ENCODE data around the gene GPANK1.
"Not testable (repeated sequence)": the region's sequence is repeated elsewhere in the genome, so short reads cannot be mapped to it uniquely, and the experiment has no call there.

The GPANK1 gene

GRCh38 chr6:31664790-31665500 is at the start of gene GPANK1:
GPANK1 (minus strand) TSS chr6:31664997; CDS start chr6:31664478, 519 bp downstream.
- DNase-seq, result peak; percentile 62

- no peak for DNase-seq
Observed at GRCh38 chr6:31713991-31714684, 49.3 kb upstream of the GPANK1 start.

- DNase-seq, result no peak
Observed at GRCh38 chr6:31713465-31713864, 48.7 kb upstream of the GPANK1 start.

GRCh38 chr6:31712296-31712695 is 47.5 kb upstream of the GPANK1 start:
- no peak for DNase-seq

GRCh38 chr6:31711233-31711632 is 46.4 kb upstream of the GPANK1 start:
- no peak for DNase-seq

- DNase-seq, result no peak
Observed at GRCh38 chr6:31710523-31711219, 45.9 kb upstream of the GPANK1 start.

- DNase-seq, result not testable (repeated sequence)
Observed at GRCh38 chr6:31709157-31709556, 44.4 kb upstream of the GPANK1 start.

GRCh38 chr6:31708224-31708623 is 43.4 kb upstream of the GPANK1 start:
- DNase-seq, result no peak

GRCh38 chr6:31707701-31708100 is 42.9 kb upstream of the GPANK1 start:
- no peak for DNase-seq

- DNase-seq, result no peak
Observed at GRCh38 chr6:31706599-31706998, 41.8 kb upstream of the GPANK1 start, which contains the start of gene LY6G6F. LY6G6F (plus strand) TSS chr6:31706866; CDS start chr6:31706907, 41 bp downstream.

GRCh38 chr6:31705931-31706330 is 41.1 kb upstream of the GPANK1 start:
- no peak for DNase-seq

- DNase-seq, result peak; percentile 88
Observed at GRCh38 chr6:31702819-31703716, 38.3 kb upstream of the GPANK1 start, which contains the start of gene ABHD16A. ABHD16A (minus strand) TSS chr6:31703324; CDS start chr6:31703281, 43 bp downstream.

- DNase-seq, result peak; percentile 23
Observed at GRCh38 chr6:31702405-31702818, 37.6 kb upstream of the GPANK1 start.

GRCh38 chr6:31701666-31702404 is 37.0 kb upstream of the GPANK1 start:
- DNase-seq, result peak; percentile 39

GRCh38 chr6:31700740-31701401 is 36.1 kb upstream of the GPANK1 start:
- no peak for DNase-seq

- DNase-seq, result peak; percentile 13
Observed at GRCh38 chr6:31697555-31697954, 32.8 kb upstream of the GPANK1 start.

- no peak for DNase-seq
Observed at GRCh38 chr6:31693535-31693934, 28.7 kb upstream of the GPANK1 start.

- no peak for DNase-seq
Observed at GRCh38 chr6:31692886-31693285, 28.1 kb upstream of the GPANK1 start.

GRCh38 chr6:31692353-31692752 is 27.6 kb upstream of the GPANK1 start:
- no peak for DNase-seq

GRCh38 chr6:31691564-31692108 is 26.8 kb upstream of the GPANK1 start:
- no peak for DNase-seq

GRCh38 chr6:31691078-31691463 is 26.3 kb upstream of the GPANK1 start:
- DNase-seq, result no peak

Measured in NCI-H2029 treated with DMSO at 0.1 percent for 48 hours (cell line).